Activated CD8-positive, alpha-beta memory T cell treated with anti-CD3 and anti-CD28 coated beads, Interleukin-2, amount 50 U/mL, for 4 hours (primary cell): ENCODE data around the gene ZPBP2.
"Not testable (repeated sequence)": the region's sequence is repeated elsewhere in the genome, so short reads cannot be mapped to it uniquely, and the experiment has no call there.

Source experiments
- DNase-seq: peaks from one replicate; pipeline ENCODE4 v3.0.0-alpha.2; 2020

The ZPBP2 gene

GRCh38 chr17:39867880-39868553 lies at the start of gene ZPBP2:
ZPBP2 (plus strand) TSS chr17:39868202; CDS start chr17:39868355, 153 bp downstream.
- DNase-seq = peak; percentile 46

GRCh38 chr17:39818358-39819000 lies 49.5 kb upstream of the ZPBP2 start:
- no peak for DNase-seq

- DNase-seq = no peak
Measured at GRCh38 chr17:39820541-39820940, 47.5 kb upstream of the ZPBP2 start.

GRCh38 chr17:39820987-39821386 lies 47.0 kb upstream of the ZPBP2 start:
- DNase-seq = no peak

- DNase-seq = no peak
Measured at GRCh38 chr17:39822051-39822451, 46.0 kb upstream of the ZPBP2 start.

- no peak for DNase-seq
Measured at GRCh38 chr17:39823407-39824054, 44.5 kb upstream of the ZPBP2 start.

GRCh38 chr17:39826334-39826733 lies 41.7 kb upstream of the ZPBP2 start:
- DNase-seq = no peak

- no peak for DNase-seq
Measured at GRCh38 chr17:39828443-39828842, 39.6 kb upstream of the ZPBP2 start.

GRCh38 chr17:39831588-39831987 lies 36.4 kb upstream of the ZPBP2 start:
- DNase-seq = no peak

- DNase-seq = no peak
Measured at GRCh38 chr17:39834017-39834416, 34.0 kb upstream of the ZPBP2 start.

- no peak for DNase-seq
Measured at GRCh38 chr17:39835038-39835786, 32.8 kb upstream of the ZPBP2 start.

- DNase-seq = no peak
Measured at GRCh38 chr17:39836117-39836516, 31.9 kb upstream of the ZPBP2 start.

GRCh38 chr17:39838057-39838456 lies 29.9 kb upstream of the ZPBP2 start:
- no peak for DNase-seq

GRCh38 chr17:39838784-39839183 lies 29.2 kb upstream of the ZPBP2 start:
- DNase-seq = no peak

GRCh38 chr17:39841134-39841683 lies 26.8 kb upstream of the ZPBP2 start:
- DNase-seq = no peak

GRCh38 chr17:39845052-39845846 lies 22.8 kb upstream of the ZPBP2 start:
- DNase-seq = no peak

- no peak for DNase-seq
Measured at GRCh38 chr17:39846205-39846604, 21.8 kb upstream of the ZPBP2 start.

GRCh38 chr17:39848600-39848999 lies 19.4 kb upstream of the ZPBP2 start:
- no peak for DNase-seq

GRCh38 chr17:39850186-39850585 lies 17.8 kb upstream of the ZPBP2 start:
- DNase-seq = not testable (repeated sequence)

GRCh38 chr17:39852239-39852638 lies 15.8 kb upstream of the ZPBP2 start:
- no peak for DNase-seq

- DNase-seq = no peak
Measured at GRCh38 chr17:39854909-39855308, 13.1 kb upstream of the ZPBP2 start.
